Activated CD8-positive, alpha-beta memory T cell treated with anti-CD3 and anti-CD28 coated beads for 1 hour (primary cell): ENCODE data around the gene NOL8.

ENCODE experiments used
- DNase-seq, 2 donors: peaks; one replicate each; pipeline ENCODE4 v3.0.0-alpha.2; 2020; ENCODE audit warnings: low read depth in 1 of 2; ENCODE audit errors: extremely low read depth in 1 of 2

NOL8 gene

DNA sequence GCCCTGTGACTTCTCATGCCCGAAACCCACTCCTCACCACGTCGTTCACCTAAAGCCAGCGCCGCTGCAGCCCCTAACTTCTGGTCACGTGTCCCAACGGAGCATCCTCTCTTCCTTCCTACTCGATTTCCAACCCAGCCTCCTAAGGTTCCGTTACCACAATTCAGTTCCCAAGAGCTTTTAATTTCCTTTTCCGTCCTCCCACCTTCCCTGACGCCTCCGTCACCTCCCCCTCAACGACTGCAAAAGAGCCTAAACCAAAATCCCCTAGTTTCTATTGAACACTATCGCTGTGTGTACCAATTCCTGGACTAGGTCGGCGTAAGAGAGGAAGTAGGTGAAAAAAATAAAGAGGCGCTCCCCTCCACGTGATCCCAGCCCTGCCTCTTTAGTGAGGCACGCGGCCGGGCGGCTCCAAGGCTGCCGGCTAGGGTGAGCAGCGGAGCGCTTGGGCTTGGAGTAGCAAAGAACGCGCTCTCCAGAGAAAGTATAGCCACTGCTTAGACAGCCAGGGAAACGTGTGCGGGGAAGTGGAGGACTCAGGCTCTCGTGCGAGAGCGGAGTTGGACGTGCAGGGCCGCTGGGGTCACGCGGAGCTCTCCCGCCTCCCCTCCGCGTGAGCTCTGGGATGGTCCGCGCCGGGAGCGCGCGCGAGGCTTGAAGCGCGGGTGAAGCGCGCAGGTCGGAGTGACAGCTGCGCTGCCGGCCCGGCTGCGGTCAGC, at the start of gene NOL8, which contains the start of gene CENPP:
Gene NOL8, minus strand, starts transcription at position 82 of the 722 bp plus-strand sequence. CDS start 1,189 bp downstream, outside the sequence.
Gene CENPP, plus strand, starts transcription at position 685 of the 722 bp plus-strand sequence.
- DNase-seq, result peak; percentile 50 to 70

DNA sequence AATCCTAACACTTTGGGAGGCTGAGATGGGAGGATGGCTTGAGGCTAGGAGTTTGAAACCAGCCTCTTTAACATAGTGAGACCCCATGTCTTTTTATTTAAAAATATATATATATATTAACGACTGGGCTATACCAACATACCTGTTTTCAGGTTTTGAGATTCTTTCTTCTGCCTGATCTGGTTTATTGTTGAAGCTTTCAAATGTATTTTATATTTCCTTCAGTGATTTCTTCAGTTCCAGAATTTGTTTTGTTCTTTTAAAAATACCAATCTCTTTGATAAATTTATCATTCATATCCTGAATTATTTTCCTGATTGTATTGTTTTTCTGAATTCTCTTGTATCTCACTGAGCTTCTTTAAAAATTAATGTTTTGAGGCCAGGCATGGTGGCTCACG, 48.0 kb upstream of the NOL8 start:
- no peak for DNase-seq

DNA sequence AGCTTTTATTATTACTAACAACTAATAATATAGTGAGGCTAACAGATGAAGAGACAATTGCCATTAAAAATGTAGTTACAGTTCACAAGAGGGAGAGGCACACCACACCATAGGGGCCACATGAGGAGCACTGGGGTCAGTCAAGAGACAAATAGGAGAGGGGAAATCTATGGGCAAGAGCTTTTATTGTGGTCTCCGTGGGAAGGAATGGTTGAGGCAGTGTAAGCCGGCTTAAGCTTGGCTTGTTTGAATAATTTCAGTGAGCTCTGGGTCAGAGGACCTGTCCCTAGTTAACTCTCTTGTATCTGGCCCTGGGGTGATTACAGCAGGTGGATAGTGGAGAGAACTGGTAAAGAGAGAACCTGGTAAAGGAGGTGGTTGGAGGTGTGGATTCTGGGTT, 43.9 kb upstream of the NOL8 start:
- DNase-seq, result no peak

DNA sequence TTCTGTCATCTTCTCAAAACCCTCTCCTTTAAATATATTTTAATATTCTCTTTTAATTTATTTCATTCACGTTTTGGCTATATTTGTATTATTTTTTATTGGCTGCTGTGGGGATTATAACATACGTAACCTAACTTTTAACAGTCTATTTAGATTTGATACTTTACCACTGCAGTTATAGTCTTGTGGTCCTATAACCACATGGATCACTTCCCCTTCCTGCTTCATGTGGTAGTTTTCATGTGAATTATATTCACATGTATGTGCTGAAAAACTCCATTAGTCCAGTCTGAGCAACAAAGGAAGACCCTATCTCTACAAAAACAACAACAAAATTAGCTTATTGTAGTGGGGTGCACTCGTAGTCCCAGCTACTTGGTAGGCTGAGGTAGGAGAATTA, 34.9 kb upstream of the NOL8 start:
- no peak for DNase-seq

DNA sequence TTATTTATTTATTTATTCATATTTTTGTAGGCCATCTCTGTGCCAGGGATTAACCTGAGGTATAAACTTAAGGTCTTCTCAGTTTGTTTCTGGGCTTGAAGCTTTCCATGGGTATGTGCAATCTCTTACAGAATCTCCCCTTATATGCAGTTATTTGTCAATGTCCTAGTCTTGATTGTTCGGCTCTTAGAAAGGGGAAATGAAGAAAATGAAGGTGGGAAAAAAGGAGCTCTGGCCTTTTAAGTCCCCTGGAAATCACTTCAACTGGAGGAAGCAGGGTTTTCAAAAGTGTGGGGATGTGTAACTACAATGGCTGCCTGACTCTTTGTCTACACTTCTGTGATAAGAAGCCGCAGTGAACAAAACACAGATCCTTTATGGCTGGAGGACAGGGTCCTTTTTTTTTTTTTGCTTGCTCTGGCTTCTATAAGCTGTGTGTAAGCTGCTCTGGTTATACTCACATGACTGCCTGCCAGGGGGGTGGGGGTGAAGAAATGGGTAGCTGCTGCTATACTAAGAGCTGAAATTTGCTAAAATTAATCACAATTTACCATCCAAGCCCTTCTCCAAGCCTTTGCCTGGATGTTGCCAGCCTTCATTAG, 34.3 kb upstream of the NOL8 start:
- no peak for DNase-seq

DNA sequence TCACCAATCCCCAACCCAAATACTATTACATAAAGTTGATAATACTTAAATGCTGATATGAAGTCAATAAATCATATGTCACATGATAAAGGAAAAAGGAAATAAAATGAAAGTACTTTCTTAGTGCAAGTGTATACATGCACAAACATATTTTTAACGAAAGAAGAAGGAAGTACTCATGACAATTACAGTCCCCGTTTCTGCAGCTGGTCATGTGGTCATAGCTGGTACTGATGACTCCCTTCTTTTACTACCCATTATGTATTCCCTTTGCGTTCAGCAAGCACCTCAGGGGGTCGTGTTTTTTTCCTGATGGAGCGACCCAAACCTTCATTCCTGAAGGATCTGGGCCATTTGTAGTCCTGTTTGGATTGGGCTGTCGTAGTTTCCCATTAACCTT, 27.9 kb upstream of the NOL8 start:
- no peak for DNase-seq

DNA sequence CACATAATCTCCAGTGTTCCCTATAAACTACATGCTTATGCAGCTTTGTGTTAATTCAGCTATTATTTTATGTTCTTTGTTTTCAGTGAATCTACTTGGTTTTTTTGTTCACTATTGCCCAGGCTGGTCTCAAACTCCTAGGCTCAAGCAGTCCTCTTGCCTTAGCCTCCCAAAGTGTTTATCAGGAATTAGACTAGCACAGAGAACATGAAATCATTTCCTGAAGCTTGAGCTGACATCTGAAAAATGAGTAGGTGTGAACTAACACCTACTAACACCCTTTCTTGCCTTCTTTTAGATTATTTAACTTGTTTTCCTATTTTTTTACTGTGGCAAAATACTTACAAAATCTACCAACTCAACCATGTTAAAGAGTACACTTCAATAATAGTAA, 25.6 kb upstream of the NOL8 start:
- no peak for DNase-seq

DNA sequence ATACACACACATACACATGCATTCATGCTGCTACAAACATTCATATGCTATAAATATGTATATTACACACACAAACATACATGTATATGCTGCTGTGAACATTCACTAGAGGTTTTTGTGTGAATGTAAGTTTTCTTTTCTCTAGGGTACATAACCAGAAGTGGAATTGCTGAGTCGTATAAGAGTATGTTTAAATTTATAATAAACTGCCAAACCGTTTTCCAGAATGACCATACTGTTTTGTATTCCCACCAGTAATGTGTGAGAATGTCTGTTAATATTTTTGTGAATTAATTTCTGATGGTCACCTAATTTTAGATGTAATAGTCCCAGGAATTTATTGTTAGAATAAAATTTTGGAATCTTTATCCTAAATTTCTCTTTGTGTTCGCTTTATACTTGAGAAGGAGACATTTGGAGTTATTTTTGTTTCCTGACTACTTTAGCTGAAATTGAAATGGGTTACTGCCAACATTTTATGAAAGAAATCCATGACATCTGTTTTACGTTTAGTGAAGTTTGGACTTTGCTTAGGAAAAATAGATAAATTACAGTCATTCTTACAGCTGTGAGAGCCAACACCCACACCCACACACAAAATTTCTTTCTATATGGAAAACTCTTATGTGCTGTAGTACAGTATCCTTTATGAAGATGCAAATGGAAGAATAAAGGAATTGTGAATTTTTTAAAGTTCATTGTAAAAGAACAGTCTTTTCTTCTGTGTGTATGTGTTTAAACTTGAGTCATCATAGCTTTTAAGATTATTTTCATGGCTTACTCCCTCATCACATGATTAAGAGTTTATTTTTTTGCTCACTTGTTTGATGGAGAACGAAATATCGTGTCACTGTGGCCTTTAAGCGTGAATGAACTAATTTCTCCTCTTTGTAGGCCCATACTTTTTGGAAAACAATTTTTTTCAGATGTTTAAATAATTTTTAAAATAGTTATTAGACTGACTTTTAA, 24.9 kb upstream of the NOL8 start:
- DNase-seq, result no peak

DNA sequence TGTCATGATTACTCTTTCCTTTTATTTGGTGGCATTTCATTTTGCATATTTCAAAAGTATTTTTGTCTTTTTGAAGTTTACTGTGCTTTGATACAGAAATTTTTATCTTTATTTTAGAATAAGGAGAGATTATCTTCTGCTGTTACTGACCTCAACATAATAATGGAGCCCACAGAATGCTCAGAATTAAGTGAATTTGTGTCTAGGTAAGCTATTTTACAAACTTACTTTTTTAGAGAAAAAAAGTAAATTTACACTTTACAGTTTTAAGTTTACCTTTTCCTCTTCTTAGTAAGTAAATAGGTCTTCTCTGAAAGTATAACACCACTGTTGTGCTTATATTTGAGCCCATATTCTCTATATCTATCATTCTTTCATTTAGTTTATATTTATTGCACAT, 20.4 kb upstream of the NOL8 start:
- DNase-seq, result no peak

DNA sequence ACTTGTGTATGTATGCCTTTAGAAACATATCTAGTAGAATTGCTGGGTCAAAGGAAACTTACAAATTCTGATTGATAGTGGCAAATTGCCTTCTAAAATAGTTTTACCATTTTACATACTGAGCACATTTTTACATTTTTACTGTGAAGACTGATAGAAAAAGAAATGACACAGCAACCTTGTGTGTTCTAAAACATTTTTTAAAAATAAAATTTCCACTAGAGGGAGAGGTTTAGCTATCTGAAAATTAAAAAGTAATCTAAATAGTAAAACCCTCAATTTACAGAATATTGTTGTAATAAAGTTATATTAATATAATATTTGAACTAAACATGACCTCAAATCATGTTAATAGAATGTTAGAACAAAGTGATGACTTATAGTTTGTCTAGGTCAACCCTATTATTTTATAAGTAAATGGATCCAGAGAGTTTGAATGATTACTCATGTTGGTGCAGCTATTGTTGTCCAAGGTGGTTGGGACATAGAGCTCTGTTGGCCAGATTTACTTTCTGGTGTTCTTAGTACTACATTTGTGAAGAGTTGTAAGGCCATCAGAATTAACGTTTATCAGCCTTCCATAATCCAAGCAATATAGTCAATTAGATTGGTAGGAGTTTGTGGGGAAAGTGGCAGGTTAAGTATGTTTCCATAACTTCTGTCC, 17.8 kb upstream of the NOL8 start:
- no peak for DNase-seq

DNA sequence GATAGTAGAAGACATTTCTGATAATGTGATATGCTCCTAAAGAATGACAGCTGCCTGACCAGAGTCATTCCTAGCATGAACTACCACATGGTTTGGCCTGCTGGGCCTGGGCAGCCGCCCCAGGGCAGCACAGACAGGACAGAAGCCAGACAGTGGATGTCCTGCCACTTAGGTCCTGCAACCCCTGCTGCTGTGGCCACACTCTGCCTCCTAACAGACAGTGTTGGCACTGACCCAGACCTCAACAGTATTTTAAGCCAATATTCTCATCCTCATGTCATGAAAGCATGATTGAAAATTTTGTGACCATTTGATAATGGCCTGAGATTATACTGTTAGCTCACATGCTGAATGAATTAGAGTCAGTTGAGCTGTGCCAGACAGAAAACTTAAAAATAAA, 16.4 kb upstream of the NOL8 start:
- DNase-seq, result no peak

DNA sequence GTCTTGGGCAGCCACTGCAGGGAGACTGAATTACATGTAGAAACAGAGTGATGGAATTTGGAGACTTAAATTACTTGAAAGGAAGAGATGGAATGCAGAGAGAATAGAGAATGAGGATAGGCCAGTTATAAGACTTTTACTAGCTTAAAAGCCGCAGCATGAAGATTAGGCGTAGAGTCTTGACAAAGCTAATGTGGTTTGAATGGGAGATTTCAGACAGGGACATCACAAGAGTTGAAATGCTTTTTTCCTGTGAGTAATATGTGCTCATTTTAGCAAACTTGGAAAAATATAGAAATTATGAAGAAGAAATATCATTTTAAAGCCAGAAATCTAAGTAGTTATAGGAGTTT, 8.1 kb upstream of the NOL8 start:
- no peak for DNase-seq

DNA sequence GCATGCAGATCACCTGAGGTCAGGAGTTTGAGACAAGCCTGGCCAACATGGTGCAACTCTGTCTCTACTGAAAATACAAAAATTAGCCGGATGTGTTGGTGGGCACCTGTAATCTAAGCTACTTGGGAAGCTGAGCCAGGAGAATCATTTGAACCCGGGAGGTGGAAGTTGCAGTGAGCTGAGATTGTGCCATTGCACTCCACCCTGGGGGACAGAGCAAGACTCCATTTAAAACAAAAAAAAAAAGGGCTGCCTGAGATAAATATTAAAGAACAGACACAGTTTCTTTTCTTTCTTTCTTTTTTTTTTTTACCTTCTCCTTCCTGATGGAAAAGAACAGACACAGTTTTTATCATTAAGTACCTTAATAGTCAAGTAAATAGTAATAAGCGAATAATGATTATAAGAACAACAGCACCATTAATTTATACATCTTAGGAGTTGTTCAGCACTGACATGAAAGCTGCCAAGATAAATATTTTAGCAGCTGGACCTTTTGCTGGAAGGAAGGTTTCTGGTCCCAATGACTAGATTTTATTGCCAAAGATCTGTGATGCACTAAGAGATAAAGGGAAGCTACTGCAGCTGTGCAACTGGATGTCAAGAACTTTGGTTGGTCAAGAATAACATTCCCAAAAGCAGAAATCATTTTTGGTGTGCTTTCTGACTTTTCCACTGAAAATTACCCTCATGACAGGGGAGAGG, 7.6 kb upstream of the NOL8 start:
- DNase-seq, result no peak

DNA sequence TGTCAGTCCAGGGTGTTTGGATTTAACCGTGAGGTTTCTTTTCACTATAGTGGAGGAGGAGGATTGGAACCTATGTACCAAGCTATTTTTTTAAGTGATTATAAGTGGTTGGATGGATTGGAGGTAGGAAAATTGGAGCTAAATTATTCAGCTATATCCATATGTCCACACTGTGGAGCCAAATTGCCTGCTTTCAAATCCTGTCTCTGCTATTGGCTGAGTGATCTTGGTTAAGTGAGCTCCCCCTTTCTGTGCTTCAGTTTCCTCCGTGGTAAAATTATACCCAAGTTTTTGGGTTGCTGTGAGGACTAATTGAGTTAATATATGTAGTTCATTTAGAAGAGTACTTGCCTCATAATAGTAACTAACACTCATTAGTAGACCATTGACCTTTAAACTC, 3.1 kb upstream of the NOL8 start:
- DNase-seq, result no peak

DNA sequence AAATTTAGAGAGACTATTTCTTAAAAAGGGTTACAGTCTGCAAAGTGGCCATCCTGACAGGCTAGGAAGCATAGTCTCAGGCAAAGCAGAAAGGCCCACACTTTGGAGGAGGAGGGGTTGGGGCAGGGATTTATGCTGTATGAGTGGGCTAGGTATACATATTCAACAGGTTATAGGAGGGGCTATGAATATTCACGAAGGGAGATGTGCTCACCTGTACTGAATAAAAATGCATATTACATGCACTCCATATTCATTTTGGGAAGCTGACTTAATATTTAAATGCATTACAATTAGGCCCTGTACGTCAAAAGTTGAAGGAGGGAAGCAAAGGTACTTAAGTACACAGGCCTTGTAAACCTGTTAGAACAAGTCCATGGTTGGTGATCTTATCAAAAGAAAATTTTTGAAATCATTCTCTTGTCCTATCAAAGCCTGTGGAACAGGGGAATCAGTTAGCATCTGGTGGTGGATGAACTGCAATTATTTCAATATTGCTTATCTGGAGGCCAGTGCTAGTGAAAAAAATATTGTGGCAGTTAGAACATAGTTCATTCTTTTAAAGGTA, 2.2 kb upstream of the NOL8 start:
- no peak for DNase-seq

DNA sequence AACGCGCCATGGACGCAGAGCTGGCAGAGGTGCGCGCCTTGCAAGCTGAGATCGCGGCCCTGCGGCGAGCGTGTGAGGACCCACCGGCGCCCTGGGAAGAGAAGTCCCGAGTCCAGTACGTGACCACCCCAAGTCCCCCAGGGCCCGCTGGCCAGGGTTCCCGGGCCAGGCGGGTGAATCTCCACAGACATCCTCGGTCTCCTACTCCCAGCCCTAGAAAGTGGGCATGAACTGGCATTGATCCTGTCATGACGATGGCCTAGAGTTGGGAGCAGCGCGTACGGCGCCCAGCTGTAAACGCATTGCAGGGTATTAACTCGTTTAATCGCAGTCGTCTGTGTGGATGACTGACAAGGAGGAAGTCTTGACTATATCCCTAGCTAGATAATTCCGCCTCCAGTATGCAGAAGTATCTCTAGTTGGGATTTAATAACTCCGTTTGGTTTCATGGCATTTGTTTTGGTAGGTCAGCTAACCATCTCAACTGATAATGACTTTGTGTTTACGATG, 896 bp upstream of the NOL8 start:
- DNase-seq, result no peak

DNA sequence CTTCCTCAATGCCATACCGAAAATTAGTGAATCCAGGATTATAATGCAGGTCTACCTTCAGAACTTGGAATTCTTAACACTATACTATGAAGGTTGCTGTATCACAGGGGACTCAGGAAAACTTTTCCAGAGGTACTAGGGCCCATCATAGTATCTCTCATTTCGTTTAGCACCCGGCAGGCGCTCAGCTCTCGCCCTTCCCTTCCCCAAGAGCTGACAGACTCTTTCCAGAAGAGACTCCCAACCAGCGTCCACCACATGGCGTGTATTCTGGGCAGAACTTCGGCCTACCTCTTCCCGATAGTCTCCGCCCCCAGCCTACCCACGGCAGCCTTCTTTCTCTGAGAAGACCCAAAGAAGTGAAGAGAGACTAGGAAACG, 271 bp downstream of the NOL8 start:
- DNase-seq, result no peak

DNA sequence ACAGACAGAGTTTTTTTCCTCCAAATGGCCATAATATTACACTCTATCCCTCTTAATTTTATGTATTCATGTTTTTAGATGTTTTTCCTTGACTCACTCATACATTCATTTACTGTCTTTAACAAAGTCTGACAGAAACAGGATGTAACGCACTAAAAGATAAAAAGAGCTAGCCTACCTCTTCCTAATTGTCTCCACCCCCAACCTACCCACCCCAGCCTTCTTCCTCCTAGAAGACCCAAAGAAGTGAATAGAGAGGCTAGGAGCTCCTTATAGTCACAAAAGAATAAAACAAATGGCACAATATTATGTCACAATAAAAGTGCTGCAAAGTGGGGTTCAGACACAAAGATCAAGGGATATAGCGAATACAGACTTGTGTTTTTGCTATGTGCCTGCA, 719 bp downstream of the NOL8 start:
- DNase-seq, result no peak

DNA sequence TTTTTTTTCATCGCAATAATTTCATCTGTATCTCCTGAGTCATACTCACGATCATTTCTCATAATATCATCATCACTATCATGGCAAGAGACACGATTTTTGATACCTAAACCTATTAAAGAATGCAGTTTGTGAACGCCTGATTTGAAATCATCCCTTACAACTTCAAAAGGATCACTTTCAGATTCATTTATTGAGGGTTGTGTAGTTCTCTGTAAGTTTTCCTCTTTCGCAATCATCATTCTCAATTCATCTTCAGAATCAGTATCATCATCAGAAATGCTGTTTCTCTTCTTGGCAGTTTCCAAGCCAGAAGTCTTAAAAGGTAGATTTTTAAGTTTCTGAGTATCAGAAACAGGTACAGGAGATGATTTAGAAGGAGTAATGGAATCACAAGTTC, 9.7 kb downstream of the NOL8 start:
- DNase-seq, result no peak

DNA sequence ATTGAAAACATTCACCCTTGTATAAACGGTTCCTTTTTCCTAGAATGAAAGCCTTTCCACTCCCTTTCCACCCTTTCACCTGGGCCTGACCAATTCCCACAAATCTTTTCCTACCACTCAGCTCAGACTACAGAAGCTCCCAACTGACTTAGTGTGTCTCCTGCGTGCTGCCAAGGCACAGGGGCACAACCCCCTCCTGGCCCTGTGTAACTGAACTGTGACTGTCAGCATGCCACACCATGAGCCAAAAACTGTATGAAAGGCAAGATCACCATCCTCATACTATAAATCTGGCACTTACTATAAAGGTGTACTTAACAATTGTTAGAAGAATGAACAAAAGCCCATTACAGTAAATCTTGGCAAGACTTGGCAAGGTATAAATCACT, 11.5 kb downstream of the NOL8 start:
- DNase-seq, result no peak
